HepG2 (cell line): ENCODE data around the gene MARF1. TPM values are rescaled to one million over a fixed set of nuclear protein-coding genes. Genes with fewer than 3 reads are reported as not detected.

Experiments used
- ARHGAP35 ChIP-seq: sonication (generic); formaldehyde crosslinking; IDR thresholded peaks from 2 replicates; pipeline ENCODE4 v1.9.0; 2022; ENCODE audit warnings: mild to moderate bottlenecking, inconsistent platforms, moderate library complexity, missing genetic modification reagents, borderline replicate concordance
- BCL6 ChIP-seq: IDR thresholded peaks from 2 replicates; pipeline ENCODE4 v1.6.1; 2016; ENCODE audit warnings: missing genetic modification reagents, missing compliant biosample characterization
- BRD4 ChIP-seq: sonication (generic); formaldehyde crosslinking; IDR thresholded peaks from 2 replicates; pipeline ENCODE4 v1.4.0; 2020; ENCODE audit warnings: missing genetic modification reagents
- CREM ChIP-seq, 2 experiments: sonication (generic) in 1 of 2; formaldehyde crosslinking in 1 of 2; IDR thresholded peaks; 2 replicates each; pipeline versions ENCODE4 v1.4.0 to v1.6.1; 2016 to 2020; ENCODE audit warnings: antibody characterized with exemption in 1 of 2, mild to moderate bottlenecking in 1 of 2, missing genetic modification reagents in 1 of 2
- GATAD2A ChIP-seq: IDR thresholded peaks from 2 replicates; pipeline ENCODE4 v1.6.1; 2016
- HCFC1 ChIP-seq: fragments of 150-350 bp; IDR thresholded peaks from 2 replicates; pipeline ENCODE4 v1.6.1; 2014; ENCODE audit warnings: low read depth, low read length
- HDAC2 ChIP-seq: sonication (generic); formaldehyde crosslinking; IDR thresholded peaks from 2 replicates; pipeline ENCODE4 v1.4.0; 2020; ENCODE audit warnings: missing genetic modification reagents
- HMG20A ChIP-seq: IDR thresholded peaks from 2 replicates; pipeline ENCODE4 v1.6.1; 2016; ENCODE audit warnings: borderline replicate concordance
- HOXD1 ChIP-seq: sonication (generic); formaldehyde crosslinking; IDR thresholded peaks from 2 replicates; pipeline ENCODE4 v1.5.0; 2020; ENCODE audit warnings: missing genetic modification reagents
- KAT8 ChIP-seq: IDR thresholded peaks from 2 replicates; pipeline ENCODE4 v1.6.1; 2016; ENCODE audit warnings: missing genetic modification reagents, missing compliant biosample characterization
- MEIS1 ChIP-seq: sonication (generic); formaldehyde crosslinking; IDR thresholded peaks from 2 replicates; pipeline ENCODE4 v1.9.0; 2021; ENCODE audit warnings: mild to moderate bottlenecking, missing genetic modification reagents, moderate library complexity, borderline replicate concordance
- RCOR2 ChIP-seq: IDR thresholded peaks from 2 replicates; pipeline ENCODE4 v1.6.1; 2016; ENCODE audit warnings: missing biosample characterization, missing genetic modification reagents
- SAP130 ChIP-seq: IDR thresholded peaks from 2 replicates; pipeline ENCODE4 v1.6.1; 2016; ENCODE audit warnings: low read depth
- SPEN ChIP-seq: sonication (generic); formaldehyde crosslinking; IDR thresholded peaks from 2 replicates; pipeline ENCODE4 v1.5.1; 2020; ENCODE audit warnings: low read depth, mild to moderate bottlenecking, missing genetic modification reagents
- TBL1XR1 ChIP-seq: fragments of 150-350 bp; IDR thresholded peaks from 2 replicates; pipeline ENCODE4 v1.6.1; 2014; ENCODE audit warnings: borderline replicate concordance, low read length; ENCODE audit not compliant: partially characterized antibody
- ZBTB20 ChIP-seq: sonication (generic); formaldehyde crosslinking; IDR thresholded peaks from 2 replicates; pipeline ENCODE4 v1.8.1; 2023; ENCODE audit warnings: missing genetic modification reagents, low read depth, mild to moderate bottlenecking, borderline replicate concordance
- ZNF24 ChIP-seq: fragments of 450-650 bp; IDR thresholded peaks from 2 replicates; pipeline ENCODE4 v1.6.1; 2017; ENCODE audit warnings: antibody characterized with exemption, mild to moderate bottlenecking
- ZNF263 ChIP-seq: sonication (generic); formaldehyde crosslinking; IDR thresholded peaks from 2 replicates; pipeline ENCODE4 v1.4.0; 2020; ENCODE audit warnings: missing genetic modification reagents
- ZNF317 ChIP-seq: sonication (generic); formaldehyde crosslinking; IDR thresholded peaks from 2 replicates; pipeline ENCODE4 v1.5.0; 2020; ENCODE audit warnings: mild to moderate bottlenecking, missing genetic modification reagents
- ZNF557 ChIP-seq: sonication (generic); formaldehyde crosslinking; IDR thresholded peaks from 2 replicates; pipeline ENCODE4 v1.4.0; 2020; ENCODE audit warnings: missing genetic modification reagents
- polyA plus RNA-seq, 8 experiments: library from polyadenylated mRNA; depleted of rRNA in 3 of 8; stranded (reverse) in 7 of 8; unstranded in 1 of 8; fragments of >200 nt; fragmentation: Illumina TruSeq in 4 of 8; extraction: Trizol in 4 of 8; gene quantifications; 2 replicates each; pipeline versions ENCODE4 v1.2.1 to v1.2.3, GENCODE V29; 2011 to 2016; ENCODE audit warnings: low read depth in 4 of 8, missing spikeins in 1 of 8, mixed read lengths in 1 of 8; ENCODE audit not compliant: insufficient read depth in 1 of 8
- total RNA-seq, 5 experiments: library from RNA; depleted of rRNA; stranded (reverse); fragments of >200 nt; fragmentation: Illumina TruSeq; extraction: Trizol; gene quantifications; 2 replicates each; pipeline ENCODE4 v1.2.3, GENCODE V29; 2016; ENCODE audit warnings: low read depth in 1 of 5
- TF ChIP-seq, protein P1 (sequence below): sonication (generic); formaldehyde crosslinking; IDR thresholded peaks from 2 replicates; pipeline ENCODE4 v1.9.0; 2022; ENCODE audit warnings: missing genetic modification reagents, mild to moderate bottlenecking, borderline replicate concordance
- TF ChIP-seq, protein P2 (sequence below): sonication (generic); formaldehyde crosslinking; conservative IDR thresholded peaks from 2 replicates; pipeline ENCODE4 v1.4.0; 2020; ENCODE audit warnings: missing genetic modification reagents

Gene MARF1
- total and polyA plus RNA-seq, 2 of the 13 experiments (the other 11 are each of a cell fraction or from before 2014, with no cell fraction given) = 8.7 to 20.7 TPM

- TF ChIP-seq, protein P1, sequence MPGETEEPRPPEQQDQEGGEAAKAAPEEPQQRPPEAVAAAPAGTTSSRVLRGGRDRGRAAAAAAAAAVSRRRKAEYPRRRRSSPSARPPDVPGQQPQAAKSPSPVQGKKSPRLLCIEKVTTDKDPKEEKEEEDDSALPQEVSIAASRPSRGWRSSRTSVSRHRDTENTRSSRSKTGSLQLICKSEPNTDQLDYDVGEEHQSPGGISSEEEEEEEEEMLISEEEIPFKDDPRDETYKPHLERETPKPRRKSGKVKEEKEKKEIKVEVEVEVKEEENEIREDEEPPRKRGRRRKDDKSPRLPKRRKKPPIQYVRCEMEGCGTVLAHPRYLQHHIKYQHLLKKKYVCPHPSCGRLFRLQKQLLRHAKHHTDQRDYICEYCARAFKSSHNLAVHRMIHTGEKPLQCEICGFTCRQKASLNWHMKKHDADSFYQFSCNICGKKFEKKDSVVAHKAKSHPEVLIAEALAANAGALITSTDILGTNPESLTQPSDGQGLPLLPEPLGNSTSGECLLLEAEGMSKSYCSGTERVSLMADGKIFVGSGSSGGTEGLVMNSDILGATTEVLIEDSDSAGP (CRISPR knock-in tag) = no peak
- peak; percentile 28; the same call in 1 of the 2 replicates for TF ChIP-seq KAT8 (CRISPR knock-in tag)
- TF ChIP-seq HMG20A = no peak
- 0 out of 2 replicates have a peak, but pooled peaks have one; percentile 33 for TF ChIP-seq HOXD1 (CRISPR knock-in tag)
- peak; percentile 36 for TF ChIP-seq SAP130 (CRISPR knock-in tag)
- TF ChIP-seq ZNF263 = 0 out of 2 replicates have a peak, but pooled peaks have one; percentile 20
- TF ChIP-seq BCL6 (CRISPR knock-in tag) = peak; percentile 57
- no peak for TF ChIP-seq TBL1XR1
- peak; percentile 50; the same call in 1 of the 2 replicates for TF ChIP-seq RCOR2
- TF ChIP-seq ZBTB20 = 0 out of 2 replicates have a peak, but pooled peaks have one; percentile 15
- 0 out of 2 replicates have a peak, but pooled peaks have one; percentile 38 for TF ChIP-seq ARHGAP35 (CRISPR knock-in tag)
- TF ChIP-seq ZNF24 = 0 out of 2 replicates have a peak, but pooled peaks have one; percentile 29
- TF ChIP-seq BRD4 (CRISPR knock-in tag) = no peak
- no peak for TF ChIP-seq ZNF557 (CRISPR knock-in tag)
- TF ChIP-seq HDAC2 (CRISPR knock-in tag) = peak; percentile 33; the same call in 1 of the 2 replicates
- TF ChIP-seq GATAD2A (CRISPR knock-in tag) = peak; percentile 73
- TF ChIP-seq MEIS1 (CRISPR knock-in tag) = no peak
- no peak for TF ChIP-seq SPEN (CRISPR knock-in tag)
- 0 out of 2 replicates have a peak, but pooled peaks have one; percentile 43 for TF ChIP-seq ZNF317
- TF ChIP-seq CREM (IDR thresholded peaks at IDR 0.05) = no peak; the same call in none of the 2 replicates
- TF ChIP-seq CREM (CRISPR knock-in tag; IDR thresholded peaks at IDR 0.05) = no peak
- TF ChIP-seq, protein P2, sequence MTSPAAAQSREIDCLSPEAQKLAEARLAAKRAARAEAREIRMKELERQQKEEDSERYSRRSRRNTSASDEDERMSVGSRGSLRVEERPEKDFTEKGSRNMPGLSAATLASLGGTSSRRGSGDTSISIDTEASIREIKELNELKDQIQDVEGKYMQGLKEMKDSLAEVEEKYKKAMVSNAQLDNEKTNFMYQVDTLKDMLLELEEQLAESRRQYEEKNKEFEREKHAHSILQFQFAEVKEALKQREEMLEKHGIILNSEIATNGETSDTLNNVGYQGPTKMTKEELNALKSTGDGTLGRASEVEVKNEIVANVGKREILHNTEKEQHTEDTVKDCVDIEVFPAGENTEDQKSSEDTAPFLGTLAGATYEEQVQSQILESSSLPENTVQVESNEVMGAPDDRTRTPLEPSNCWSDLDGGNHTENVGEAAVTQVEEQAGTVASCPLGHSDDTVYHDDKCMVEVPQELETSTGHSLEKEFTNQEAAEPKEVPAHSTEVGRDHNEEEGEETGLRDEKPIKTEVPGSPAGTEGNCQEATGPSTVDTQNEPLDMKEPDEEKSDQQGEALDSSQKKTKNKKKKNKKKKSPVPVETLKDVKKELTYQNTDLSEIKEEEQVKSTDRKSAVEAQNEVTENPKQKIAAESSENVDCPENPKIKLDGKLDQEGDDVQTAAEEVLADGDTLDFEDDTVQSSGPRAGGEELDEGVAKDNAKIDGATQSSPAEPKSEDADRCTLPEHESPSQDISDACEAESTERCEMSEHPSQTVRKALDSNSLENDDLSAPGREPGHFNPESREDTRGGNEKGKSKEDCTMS (CRISPR knock-in tag) = no peak
- TF ChIP-seq HCFC1 = no peak
These were observed 70.5 kb downstream of the MARF1 start (continued) for GRCh38 chr16:15572329-15573001.
